Inflammatory macrophage (primary cell): ENCODE results near the gene CHTF8.

Source experiments
- DNase-seq, 2 donors: peaks; one replicate each; pipeline ENCODE4 v3.0.0-alpha.2; 2020 to 2022

CHTF8 gene

GRCh38 chr16:69084289-69084688 lies 48.1 kb downstream of the CHTF8 start:
- DNase-seq = no peak

- DNase-seq = no peak
Measured at GRCh38 chr16:69083306-69083941, 49.0 kb downstream of the CHTF8 start.

- DNase-seq = no peak
Measured at GRCh38 chr16:69079697-69080096, 52.7 kb downstream of the CHTF8 start.

- no peak for DNase-seq
Measured at GRCh38 chr16:69078073-69078472, 54.3 kb downstream of the CHTF8 start.

- DNase-seq = no peak
Measured at GRCh38 chr16:69077251-69077650, 55.1 kb downstream of the CHTF8 start.

- DNase-seq = no peak
Measured at GRCh38 chr16:69073181-69073702, 59.1 kb downstream of the CHTF8 start.

- no peak for DNase-seq
Measured at GRCh38 chr16:69072640-69072974, 59.8 kb downstream of the CHTF8 start.

- DNase-seq = no peak
Measured at GRCh38 chr16:69071036-69071435, 61.4 kb downstream of the CHTF8 start.

- no peak for DNase-seq
Measured at GRCh38 chr16:69069504-69069903, 62.9 kb downstream of the CHTF8 start.
